PFSK-1 (cell line): ENCODE results near the gene CDCP1.

Experiments used
- POLR2AphosphoS5 ChIP-seq: IDR thresholded peaks from 2 replicates; pipeline ENCODE4 v1.6.1; 2012; ENCODE audit warnings: low read depth, mild to moderate bottlenecking, control low read depth, low read length, moderate library complexity
- SIN3A ChIP-seq: IDR thresholded peaks from 2 replicates; pipeline ENCODE4 v1.6.1; 2012; ENCODE audit warnings: mild to moderate bottlenecking, low read length, moderate library complexity, borderline replicate concordance; ENCODE audit not compliant: insufficient read depth
- TF ChIP-seq, protein P1 (sequence below), 2 experiments: IDR thresholded peaks; 2 replicates each; pipeline versions ENCODE4 v1.6.1 to v1.8.0; 2011 to 2012; ENCODE audit warnings: low read depth in 2 of 2, low read length in 2 of 2, control low read depth in 1 of 2, inconsistent platforms in 1 of 2, mild to moderate bottlenecking in 1 of 2, moderate library complexity in 1 of 2; ENCODE audit not compliant: insufficient read depth in 1 of 2

DNA sequence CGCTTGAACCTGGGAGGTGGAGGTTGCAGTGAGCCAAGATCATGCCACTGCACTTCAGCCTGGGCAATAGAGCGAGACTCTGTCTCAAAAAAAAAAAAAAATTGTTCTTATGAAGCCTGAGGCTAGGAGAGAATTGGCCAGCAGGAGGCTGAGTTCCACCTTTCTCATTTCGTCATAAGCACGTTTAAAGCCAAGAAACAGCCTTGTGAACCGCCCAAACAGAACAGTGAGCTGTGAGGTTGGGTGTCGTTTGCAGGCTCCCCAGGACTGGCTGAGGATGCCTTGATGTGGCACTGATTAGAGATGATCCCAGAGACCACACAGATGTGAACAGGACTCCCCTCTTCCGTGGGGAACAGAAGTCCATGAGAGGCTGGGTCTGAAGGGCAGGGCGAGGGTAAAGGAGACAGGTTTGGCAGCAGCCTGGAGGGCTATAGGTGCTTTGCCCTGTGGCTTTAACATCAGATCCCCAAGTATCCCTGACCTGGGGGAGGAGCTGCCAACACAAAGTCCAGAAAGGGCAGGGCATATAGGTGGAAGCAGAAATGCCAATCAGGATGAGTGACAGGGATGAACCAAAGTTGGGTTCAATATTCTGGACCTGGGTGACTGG is 67.2 kb downstream of the CDCP1 start:
- TF ChIP-seq SIN3A (no peak), POLR2AphosphoS5 (no peak)
- TF ChIP-seq, protein P1, sequence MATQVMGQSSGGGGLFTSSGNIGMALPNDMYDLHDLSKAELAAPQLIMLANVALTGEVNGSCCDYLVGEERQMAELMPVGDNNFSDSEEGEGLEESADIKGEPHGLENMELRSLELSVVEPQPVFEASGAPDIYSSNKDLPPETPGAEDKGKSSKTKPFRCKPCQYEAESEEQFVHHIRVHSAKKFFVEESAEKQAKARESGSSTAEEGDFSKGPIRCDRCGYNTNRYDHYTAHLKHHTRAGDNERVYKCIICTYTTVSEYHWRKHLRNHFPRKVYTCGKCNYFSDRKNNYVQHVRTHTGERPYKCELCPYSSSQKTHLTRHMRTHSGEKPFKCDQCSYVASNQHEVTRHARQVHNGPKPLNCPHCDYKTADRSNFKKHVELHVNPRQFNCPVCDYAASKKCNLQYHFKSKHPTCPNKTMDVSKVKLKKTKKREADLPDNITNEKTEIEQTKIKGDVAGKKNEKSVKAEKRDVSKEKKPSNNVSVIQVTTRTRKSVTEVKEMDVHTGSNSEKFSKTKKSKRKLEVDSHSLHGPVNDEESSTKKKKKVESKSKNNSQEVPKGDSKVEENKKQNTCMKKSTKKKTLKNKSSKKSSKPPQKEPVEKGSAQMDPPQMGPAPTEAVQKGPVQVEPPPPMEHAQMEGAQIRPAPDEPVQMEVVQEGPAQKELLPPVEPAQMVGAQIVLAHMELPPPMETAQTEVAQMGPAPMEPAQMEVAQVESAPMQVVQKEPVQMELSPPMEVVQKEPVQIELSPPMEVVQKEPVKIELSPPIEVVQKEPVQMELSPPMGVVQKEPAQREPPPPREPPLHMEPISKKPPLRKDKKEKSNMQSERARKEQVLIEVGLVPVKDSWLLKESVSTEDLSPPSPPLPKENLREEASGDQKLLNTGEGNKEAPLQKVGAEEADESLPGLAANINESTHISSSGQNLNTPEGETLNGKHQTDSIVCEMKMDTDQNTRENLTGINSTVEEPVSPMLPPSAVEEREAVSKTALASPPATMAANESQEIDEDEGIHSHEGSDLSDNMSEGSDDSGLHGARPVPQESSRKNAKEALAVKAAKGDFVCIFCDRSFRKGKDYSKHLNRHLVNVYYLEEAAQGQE (IDR thresholded peaks at IDR 0.05; ENCODE audit: insufficient read depth in 1 of 2, low read depth in 2 of 2, low read length in 2 of 2), result no peak
